ENCODE results near the gene BRD7. TPM values are rescaled to one million over a fixed set of nuclear protein-coding genes. Genes with fewer than 3 reads are reported as not detected.

The BRD7 gene
- total and polyA plus RNA-seq, 2 donors (not counting 3 experiments of a cell fraction or from before 2014, with no cell fraction given) = 17.1 to 69.1 TPM

GRCh38 chr16:50269061-50269705, 99.6 kb downstream of the BRD7 start:
- dilution Hi-C loops (cut with MboI; ENCODE audit: extremely low pct_ligation_motif_present, low sequenced_read_pairs) (no loop called here), intact Hi-C loops (cut with micrococcal nuclease) (loop anchor here (5.0 kb wide), 1 partner anchor 98 kb away; the partner anchor contains the start of gene BRD7)
- BruUV-seq (replicated peaks) = no TSS peak
- no peak overlapping the region for H2AFZ ChIP-seq (ENCODE audit: low read depth, low read length)
- no peak overlapping the region for H3K4me3 ChIP-seq (replicated peaks in 1 of 3; ENCODE audit: insufficient read depth in 1 of 3, low read depth in 1 of 3, low read length in 3 of 3)
- no peak for DNase-seq (ENCODE audit: low read depth, low spot score)
- no peak overlapping the region for H3K4me2 ChIP-seq (ENCODE audit: insufficient read depth, low read length)
- no peaks in the 10 kb centered on the region for H3K79me2 ChIP-seq (ENCODE audit: control insufficient read depth, insufficient read depth, low read length)
- H4K20me1 ChIP-seq (replicated peaks; ENCODE audit: control insufficient read depth, extremely low read depth, insufficient read depth, low read length) = no peaks in the 10 kb centered on the region
- no peak for FAIRE-seq
- H3K4me1 ChIP-seq (ENCODE audit: control insufficient read depth, extremely low read depth, insufficient read depth, low read length) = peaks cover 14% of the 10 kb centered on the region
- no peaks in the 10 kb centered on the region for H3K9me1 ChIP-seq (replicated peaks; ENCODE audit: control insufficient read depth, extremely low read depth, insufficient read depth, low read length)
- no peaks in the 10 kb centered on the region for H3K9me3 ChIP-seq (replicated peaks; ENCODE audit: control insufficient read depth, insufficient read depth, low read length)
- ChIA-PET POLR2A (no interaction called here), CTCF (interaction anchor here (0.6 to 1.0 kb wide), 3 partner anchors 10 to 100 kb away, joined by 3 to 4 read pairs (median 3); partner anchors contain the start of gene BRD7)
- H3K36me3 ChIP-seq (ENCODE audit: control insufficient read depth in 2 of 2, extremely low read depth in 1 of 2, insufficient read depth in 2 of 2, low read length in 2 of 2) = no peaks in the 10 kb centered on the region
- no peaks in the 10 kb centered on the region for H3K27me3 ChIP-seq (ENCODE audit: control insufficient read depth in 2 of 2, insufficient read depth in 2 of 2, low read length in 2 of 2)
- H3K27ac ChIP-seq (ENCODE audit: insufficient read depth, low read depth, low read length) = no peak overlapping the region
- no peak overlapping the region for H3K9ac ChIP-seq (replicated peaks; ENCODE audit: extremely low read depth, insufficient read depth, low read length)
- no peak for TF ChIP-seq MAX (IDR thresholded peaks at IDR 0.05; ENCODE audit: insufficient read depth, insufficient read length)
- no peak for TF ChIP-seq FOS (IDR thresholded peaks at IDR 0.05; ENCODE audit: borderline replicate concordance, insufficient read depth, low read length)

GRCh38 chr16:50268352-50268751, 100.4 kb downstream of the BRD7 start:
- Histone ChIP-seq H3K9me1 (replicated peaks; ENCODE audit: control insufficient read depth, extremely low read depth, insufficient read depth, low read length) (no peaks in the 10 kb centered on the region), H3K27me3 (ENCODE audit: control insufficient read depth in 2 of 2, insufficient read depth in 2 of 2, low read length in 2 of 2) (no peaks in the 10 kb centered on the region), H3K27ac (ENCODE audit: insufficient read depth, low read depth, low read length) (no peak overlapping the region), H3K4me2 (ENCODE audit: insufficient read depth, low read length) (no peak overlapping the region), H3K9ac (replicated peaks; ENCODE audit: extremely low read depth, insufficient read depth, low read length) (no peak overlapping the region), H3K79me2 (ENCODE audit: control insufficient read depth, insufficient read depth, low read length) (no peaks in the 10 kb centered on the region), H3K4me3 (replicated peaks in 1 of 3; ENCODE audit: insufficient read depth in 1 of 3, low read depth in 1 of 3, low read length in 3 of 3) (no peak overlapping the region), H2AFZ (ENCODE audit: low read depth, low read length) (no peak overlapping the region), H3K4me1 (ENCODE audit: control insufficient read depth, extremely low read depth, insufficient read depth, low read length) (peaks cover 14% of the 10 kb centered on the region), H3K36me3 (ENCODE audit: control insufficient read depth in 2 of 2, extremely low read depth in 1 of 2, insufficient read depth in 2 of 2, low read length in 2 of 2) (no peaks in the 10 kb centered on the region), H4K20me1 (replicated peaks; ENCODE audit: control insufficient read depth, extremely low read depth, insufficient read depth, low read length) (no peaks in the 10 kb centered on the region), H3K9me3 (replicated peaks; ENCODE audit: control insufficient read depth, insufficient read depth, low read length) (no peaks in the 10 kb centered on the region)
- dilution Hi-C loops (cut with MboI; ENCODE audit: extremely low pct_ligation_motif_present, low sequenced_read_pairs) = no loop called here
- no peak for DNase-seq (ENCODE audit: low read depth, low spot score)
- BruUV-seq (replicated peaks) = no TSS peak
- no peak for TF ChIP-seq MAX (IDR thresholded peaks at IDR 0.05; ENCODE audit: insufficient read depth, insufficient read length)
- no peak for TF ChIP-seq MYC (IDR thresholded peaks at IDR 0.05; ENCODE audit: low read depth, low read length)
- no peak for TF ChIP-seq POLR2AphosphoS5 (IDR thresholded peaks at IDR 0.05; ENCODE audit: insufficient read depth, low read depth, low read length)
- TF ChIP-seq GATA2 (IDR thresholded peaks at IDR 0.05; ENCODE audit: insufficient read depth, insufficient read length, low read depth, low read length) = no peak
- TF ChIP-seq FOS (IDR thresholded peaks at IDR 0.05; ENCODE audit: borderline replicate concordance, insufficient read depth, low read length) = no peak
- TF ChIP-seq EZH2 (IDR thresholded peaks at IDR 0.05; ENCODE audit: borderline replicate concordance, low read depth, low read length, severe bottlenecking) = no peak
- TF ChIP-seq JUN (IDR thresholded peaks at IDR 0.05; ENCODE audit: borderline replicate concordance, insufficient read depth, insufficient read length, low read depth) = no peak
- TF ChIP-seq POLR2A (IDR thresholded peaks at IDR 0.05; ENCODE audit: low read depth, low read length) = no peak
- no peak for TF ChIP-seq CTCF (IDR thresholded peaks at IDR 0.05; ENCODE audit: extremely low read depth in 1 of 2, insufficient read depth in 1 of 2, low read depth in 1 of 2, low read length in 2 of 2)
- ChIA-PET CTCF (interaction anchor here (0.6 to 1.0 kb wide), 3 partner anchors 10 to 101 kb away, joined by 3 to 4 read pairs (median 3); partner anchors contain the start of gene BRD7), POLR2A (no interaction called here)
- no peak for FAIRE-seq
- intact Hi-C loops (cut with micrococcal nuclease) = loop anchor here (5.0 kb wide), 1 partner anchor 99 kb away; the partner anchor contains the start of gene BRD7
